Anterior cingulate cortex (tissue), 58 donors: Measurements from ENCODE around the gene TERC.

Experiments used
- DNase-seq, 58 donors: peaks; one replicate each; lab custom pipeline; 2025; lab: John Stamatoyannopoulos, UW

The TERC gene

GRCh38 chr3:169764882-169765612 is at the start of gene TERC:
TSS of gene TERC (minus strand) at chr3:169765060.
- DNase-seq: peak; percentile 54 to 96 (median 86)

DNA sequence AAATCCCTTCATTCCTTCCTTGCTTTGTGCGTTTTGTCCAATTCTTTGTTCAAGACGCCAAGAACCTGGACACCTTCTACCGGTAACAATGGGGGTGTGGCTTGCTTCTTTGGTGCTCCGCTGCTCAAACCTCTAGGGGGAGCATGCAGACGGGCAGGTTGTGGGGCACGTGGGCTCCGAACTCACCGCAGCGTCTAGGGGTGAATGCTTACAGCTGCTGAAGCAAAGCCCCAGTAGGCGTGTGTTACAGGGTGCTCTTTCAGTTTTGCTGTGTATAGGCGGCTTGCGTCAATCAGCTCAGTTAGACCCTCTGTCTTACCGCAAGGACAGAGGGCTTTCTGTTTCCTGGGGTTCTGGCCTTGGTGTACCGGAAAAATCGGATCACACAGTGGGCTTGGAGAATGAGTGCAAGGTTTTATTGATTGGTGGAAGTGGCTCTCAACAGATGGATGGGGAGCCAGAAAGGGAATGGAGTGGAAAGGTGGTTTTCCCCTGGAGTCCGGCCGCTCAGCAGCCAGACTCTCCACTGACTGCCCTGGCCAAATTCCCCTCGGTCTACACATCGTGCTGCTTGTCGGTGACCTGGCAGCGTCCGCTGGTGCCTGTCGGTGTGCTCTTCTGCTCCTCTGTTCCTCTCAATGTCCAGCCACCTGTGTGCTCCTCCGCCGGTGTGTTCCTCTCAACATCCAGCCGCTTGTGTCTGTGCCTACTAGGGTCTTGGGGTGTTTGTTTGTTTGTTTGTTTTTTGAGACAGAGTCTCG is 49.1 kb upstream of the TERC start:
- DNase-seq: no peak

GRCh38 chr3:169813278-169813677 is 48.4 kb upstream of the TERC start:
- no peak for DNase-seq

DNA sequence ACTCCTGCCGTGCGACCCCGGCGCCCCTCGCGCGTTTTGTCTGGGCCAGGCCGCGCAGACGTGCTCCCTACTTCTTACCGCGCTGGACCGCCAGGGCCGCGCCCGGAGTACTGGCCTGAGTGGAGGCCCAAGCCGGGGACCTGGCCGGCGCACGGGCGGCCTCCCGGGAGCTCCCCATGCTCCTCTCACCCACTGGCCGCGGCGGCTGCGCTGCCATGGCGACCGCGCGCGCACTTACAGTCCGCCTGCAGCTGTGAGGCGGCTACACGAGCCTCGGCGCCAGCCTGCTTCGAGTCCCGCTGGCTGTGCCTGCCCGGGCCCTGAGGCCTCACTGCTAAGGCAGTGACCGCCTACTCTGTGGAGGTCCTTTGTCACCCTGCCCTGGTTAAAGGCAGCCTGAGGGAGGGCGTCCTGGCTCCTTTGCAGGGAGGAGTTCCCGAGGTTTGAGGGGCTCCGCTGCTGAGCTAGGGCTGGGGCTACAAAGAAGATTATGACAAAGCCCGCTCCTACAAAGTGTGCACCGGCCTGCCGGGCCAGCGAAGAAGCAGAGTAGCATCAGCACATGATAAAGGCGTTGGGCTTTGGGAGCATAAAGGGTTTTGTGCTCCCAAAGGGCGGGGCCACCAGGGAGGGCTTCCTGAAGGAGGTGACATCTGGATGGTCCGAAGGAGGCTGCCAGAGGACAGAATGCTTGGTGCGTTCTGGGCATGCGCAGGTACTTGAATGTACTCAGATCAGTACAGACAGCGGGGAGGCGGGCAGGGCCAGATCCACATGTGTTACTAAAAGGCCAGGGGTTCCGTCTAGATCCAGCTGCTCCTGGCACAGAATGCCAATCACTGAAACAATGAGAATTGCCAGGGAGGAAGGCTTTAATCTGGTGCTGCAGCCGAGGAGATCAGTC is 47.7 kb upstream of the TERC start, which contains the start of the genes LRRC34 and LRRIQ4:
Gene LRRC34, minus strand, starts transcription at position 573 of the 904 bp plus-strand sequence. Its CDS starts 356 bp downstream, at position 217.
Gene LRRIQ4, plus strand, starts transcription at position 539 of the 904 bp plus-strand sequence. CDS start 9,052 bp downstream, outside the sequence.
- DNase-seq: peak; percentile 9 to 75 (median 53)

- DNase-seq: peak in 22 of 58 donors; percentile 1 to 55 (median 22)
Measured at GRCh38 chr3:169811631-169812331, 46.9 kb upstream of the TERC start.

- no peak for DNase-seq
Measured at GRCh38 chr3:169809230-169809795, 44.5 kb upstream of the TERC start.

DNA sequence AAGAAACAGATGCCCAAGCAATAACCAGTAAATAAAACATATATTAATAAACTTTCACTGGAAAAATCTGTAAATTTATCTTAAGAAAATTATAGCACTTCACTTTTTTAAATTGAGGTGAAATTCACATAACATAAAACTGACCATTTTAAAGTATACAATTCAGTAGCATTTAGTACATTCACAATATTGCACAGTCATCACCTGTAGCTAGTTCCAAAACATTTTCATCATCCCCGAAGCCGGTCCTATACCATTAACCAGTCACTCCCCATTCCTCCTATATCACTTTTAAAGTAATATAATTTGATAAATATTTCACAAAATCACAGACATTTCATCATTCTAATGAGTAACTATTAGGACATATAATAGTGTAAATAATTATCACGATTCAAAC is 39.8 kb upstream of the TERC start:
- no peak for DNase-seq

DNA sequence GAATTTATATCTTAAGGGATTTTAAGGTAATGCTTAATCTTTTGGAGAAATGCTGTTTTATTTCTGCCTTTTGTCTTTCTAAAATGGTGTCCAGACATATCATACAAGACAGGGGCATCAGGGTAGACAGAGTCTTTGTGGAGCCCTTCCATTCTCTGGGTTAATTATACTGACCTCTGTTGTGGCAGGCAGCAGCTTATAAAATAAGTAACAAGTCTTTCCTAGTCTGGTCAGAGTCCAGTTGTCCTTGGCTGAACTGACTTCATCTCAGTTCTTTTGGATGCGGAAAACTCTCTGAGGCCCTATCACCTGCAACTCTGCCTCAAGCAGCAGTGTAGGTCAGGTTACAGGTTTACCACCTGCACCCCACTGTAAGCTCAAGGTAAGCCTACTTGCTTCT is 27.5 kb upstream of the TERC start:
- DNase-seq: no peak

DNA sequence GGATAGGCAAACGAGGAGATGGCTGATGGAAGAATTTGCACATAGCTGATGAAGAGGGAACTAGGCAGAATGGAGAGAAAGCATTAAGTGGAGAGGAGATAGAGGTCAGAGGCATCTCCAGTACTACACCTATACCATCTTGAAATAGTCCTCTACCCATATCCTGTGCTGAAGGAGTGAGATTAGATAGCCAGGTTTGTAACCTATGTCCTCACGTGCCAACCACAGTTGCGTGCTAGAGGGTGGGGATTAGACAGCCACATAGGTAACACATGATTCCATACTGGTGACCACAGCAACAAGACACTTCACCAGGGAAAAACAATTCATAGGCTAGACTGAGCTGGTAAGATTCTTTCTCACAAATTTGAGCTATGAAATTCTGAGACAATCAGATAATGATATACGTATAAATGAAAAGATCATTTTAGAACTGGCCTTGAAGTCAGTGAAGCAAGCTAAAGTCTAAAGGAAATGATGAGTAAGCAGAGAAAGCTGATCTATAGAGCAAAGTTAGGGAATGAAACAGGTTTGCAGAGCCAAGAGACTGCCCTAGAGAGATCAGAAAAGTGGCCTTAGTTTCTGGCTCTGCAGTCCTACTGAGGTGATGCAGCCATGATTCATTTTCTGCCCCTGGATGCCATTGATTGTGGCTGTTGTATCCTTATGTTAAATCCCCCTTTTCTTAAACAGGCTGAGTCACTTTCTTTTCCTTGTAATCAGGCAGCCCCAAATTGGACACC is 26.0 kb upstream of the TERC start:
- DNase-seq: no peak

DNA sequence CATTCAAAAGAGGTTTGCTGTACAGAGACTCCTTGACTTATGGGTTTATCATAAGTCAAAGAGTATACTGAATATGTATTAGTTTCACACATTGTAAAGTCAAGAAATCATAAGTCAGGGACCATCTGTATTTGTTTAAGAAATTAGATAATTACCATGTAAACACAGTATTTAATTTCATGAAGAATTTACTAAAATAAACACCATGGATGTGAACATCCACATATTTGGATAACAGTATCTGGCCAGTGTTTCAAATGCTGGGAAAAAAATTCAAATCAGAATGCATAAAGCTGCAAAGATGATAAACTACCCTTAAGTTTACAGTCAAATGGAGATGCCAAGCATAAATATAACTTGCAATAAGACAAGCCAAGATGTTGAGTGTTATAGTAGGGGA is 25.4 kb upstream of the TERC start:
- DNase-seq: no peak

- no peak for DNase-seq
Measured at GRCh38 chr3:169787791-169788190, 22.9 kb upstream of the TERC start.

DNA sequence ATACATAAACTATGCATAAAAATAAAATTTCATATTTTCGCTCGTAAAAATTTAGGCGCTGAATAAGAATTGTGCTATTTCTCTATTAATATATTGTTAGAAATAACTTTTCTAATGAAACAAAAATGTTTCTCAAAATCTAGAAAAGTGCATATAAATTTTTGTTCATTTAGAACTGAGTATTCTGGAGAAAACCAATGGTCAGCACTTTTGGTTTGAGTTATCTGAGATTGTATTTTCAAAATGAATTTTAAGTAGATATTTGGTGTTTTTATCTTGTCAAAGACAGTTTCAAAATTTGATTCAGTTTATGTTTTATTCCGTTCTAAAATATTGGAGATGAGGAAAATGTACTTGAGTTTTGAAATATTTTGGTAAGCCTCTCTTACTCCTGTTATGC is 22.3 kb upstream of the TERC start:
- no peak for DNase-seq

- no peak for DNase-seq
Measured at GRCh38 chr3:169781209-169781855, 16.5 kb upstream of the TERC start.

DNA sequence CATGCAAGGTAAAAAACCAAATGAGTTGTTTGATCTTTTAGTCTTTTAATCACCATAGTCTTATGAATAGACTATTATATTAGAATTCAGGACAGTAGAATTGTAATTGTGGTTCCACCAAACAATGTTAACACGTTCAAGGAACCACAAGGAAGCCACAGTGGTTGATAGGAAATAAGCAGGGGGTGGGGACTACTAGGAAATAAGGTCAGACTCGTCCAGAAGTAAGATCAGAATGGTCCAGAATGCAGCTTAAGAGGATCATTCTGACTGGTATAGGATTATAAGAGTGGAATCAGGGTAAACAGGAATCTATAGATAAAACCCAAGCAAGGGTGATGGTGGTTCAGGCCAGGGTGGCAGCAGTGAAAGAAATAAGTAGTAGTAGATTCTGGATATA is 15.9 kb upstream of the TERC start:
- no peak for DNase-seq

- no peak for DNase-seq
Measured at GRCh38 chr3:169777822-169778221, 13.0 kb upstream of the TERC start.

DNA sequence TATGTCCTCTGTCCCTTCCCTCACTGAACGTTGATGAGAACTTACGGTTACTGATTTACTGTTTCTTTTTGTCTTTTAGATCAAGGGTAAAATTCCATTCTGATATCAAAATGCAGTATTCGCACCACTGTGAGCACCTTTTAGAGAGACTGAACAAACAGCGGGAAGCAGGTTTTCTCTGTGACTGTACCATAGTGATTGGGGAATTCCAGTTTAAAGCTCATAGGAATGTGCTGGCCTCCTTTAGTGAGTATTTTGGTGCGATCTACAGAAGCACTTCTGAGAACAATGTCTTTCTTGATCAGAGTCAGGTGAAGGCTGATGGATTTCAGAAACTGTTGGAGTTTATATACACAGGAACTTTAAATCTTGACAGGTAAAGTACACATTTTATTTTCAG is 9.3 kb upstream of the TERC start:
- no peak for DNase-seq

GRCh38 chr3:169772897-169773816 is 8.3 kb upstream of the TERC start, which contains the start of gene MYNN:
TSS of gene MYNN (plus strand) at chr3:169773396. CDS start at chr3:169774296, 900 bp downstream.
- DNase-seq: peak; percentile 48 to 97 (median 90)
